Fibroblast of lung (primary cell): ENCODE data around the gene RBL2. TPM values are rescaled to one million over a fixed set of nuclear protein-coding genes. Genes with fewer than 3 reads are reported as not detected.

ENCODE experiments used
- DNase-seq, 2 donors: peaks; one replicate each; pipeline versions ENCODE4 v3.0.0 to v3.0.0-alpha.2; 2010; ENCODE audit warnings: low read depth in 2 of 2
- H2AFZ ChIP-seq: 2 replicates; pipeline ENCODE4 v1.5.1; 2012; ENCODE audit warnings: low read length, control low read depth, inconsistent platforms
- H3K27ac ChIP-seq: 2 replicates; pipeline ENCODE4 v1.5.1; 2011; ENCODE audit warnings: low read length, control low read depth; ENCODE audit not compliant: insufficient read depth
- H3K27me3 ChIP-seq: 2 replicates; pipeline ENCODE4 v1.5.1; 2011; ENCODE audit warnings: mild to moderate bottlenecking, low read length; ENCODE audit not compliant: control insufficient read depth, insufficient read depth
- H3K36me3 ChIP-seq: 2 replicates; pipeline ENCODE4 v1.5.1; 2011; ENCODE audit warnings: low read length; ENCODE audit not compliant: control insufficient read depth, insufficient read depth
- H3K4me1 ChIP-seq: 2 replicates; pipeline ENCODE4 v1.5.1; 2011; ENCODE audit warnings: low read length; ENCODE audit not compliant: control insufficient read depth, insufficient read depth; ENCODE audit errors: extremely low read depth
- H3K4me2 ChIP-seq: 2 replicates; pipeline ENCODE4 v1.5.1; 2011; ENCODE audit warnings: low read length, control low read depth; ENCODE audit not compliant: insufficient read depth; ENCODE audit errors: extremely low read depth
- H3K4me3 ChIP-seq, 4 experiments: fragments of 200-600 bp in 1 of 4; sonication (generic) in 1 of 4; replicated peaks in 1 of 4; 2 replicates each; pipeline ENCODE4 v1.5.1; 2011 to 2016; ENCODE audit warnings: low read length in 4 of 4, low read depth in 3 of 4, mild to moderate bottlenecking in 3 of 4, control low read depth in 2 of 4, inconsistent platforms in 1 of 4, mixed read lengths in 1 of 4; ENCODE audit not compliant: insufficient read depth in 1 of 4; ENCODE audit errors: control extremely low read depth in 1 of 4
- H3K79me2 ChIP-seq: 2 replicates; pipeline ENCODE4 v1.5.1; 2012; ENCODE audit warnings: mild to moderate bottlenecking, low read length, inconsistent platforms; ENCODE audit not compliant: control insufficient read depth, insufficient read depth
- H3K9ac ChIP-seq: 2 replicates; pipeline ENCODE4 v1.5.1; 2011; ENCODE audit warnings: mild to moderate bottlenecking, low read length, control low read depth; ENCODE audit not compliant: insufficient read depth
- H3K9me3 ChIP-seq: 2 replicates; pipeline ENCODE4 v1.5.1; 2012; ENCODE audit warnings: low read depth, low read length; ENCODE audit not compliant: control insufficient read depth, insufficient read depth
- H4K20me1 ChIP-seq: 2 replicates; pipeline ENCODE4 v1.5.1; 2011; ENCODE audit warnings: low read length; ENCODE audit not compliant: control insufficient read depth, insufficient read depth; ENCODE audit errors: extremely low read depth
- EZH2 ChIP-seq: IDR thresholded peaks from 2 replicates; pipeline ENCODE4 v1.5.1; 2012; ENCODE audit warnings: low read length, control low read depth, mild to moderate bottlenecking; ENCODE audit errors: missing control alignments
- polyA plus RNA-seq, 2 donors: library from polyadenylated mRNA; depleted of rRNA in 1 of 2; stranded (reverse) in 1 of 2; unstranded in 1 of 2; fragments of >200 nt; gene quantifications; 2 replicates each; pipeline ENCODE4 v1.2.1, GENCODE V29; 2011 to 2012; ENCODE audit warnings: missing spikeins in 1 of 2
- total RNA-seq: library from RNA; depleted of rRNA; stranded (reverse); fragments of >200 nt; gene quantifications from 2 replicates; pipeline ENCODE4 v1.2.1, GENCODE V29; 2014
- TF ChIP-seq, protein P1 (sequence below), 2 donors: IDR thresholded peaks in 1 of 2; conservative IDR thresholded peaks in 1 of 2; 1 replicate in 1 of 2; 2 replicates in 1 of 2; pipeline ENCODE4 v1.5.1; 2011 to 2012; ENCODE audit warnings: low read length in 2 of 2, control low read depth in 1 of 2, inconsistent platforms in 1 of 2, low read depth in 1 of 2, mild to moderate bottlenecking in 1 of 2

RBL2 gene
- total and polyA plus RNA-seq, 2 donors (not counting 1 experiment from before 2014, with no cell fraction given): 47.7 to 48.2 TPM

DNA sequence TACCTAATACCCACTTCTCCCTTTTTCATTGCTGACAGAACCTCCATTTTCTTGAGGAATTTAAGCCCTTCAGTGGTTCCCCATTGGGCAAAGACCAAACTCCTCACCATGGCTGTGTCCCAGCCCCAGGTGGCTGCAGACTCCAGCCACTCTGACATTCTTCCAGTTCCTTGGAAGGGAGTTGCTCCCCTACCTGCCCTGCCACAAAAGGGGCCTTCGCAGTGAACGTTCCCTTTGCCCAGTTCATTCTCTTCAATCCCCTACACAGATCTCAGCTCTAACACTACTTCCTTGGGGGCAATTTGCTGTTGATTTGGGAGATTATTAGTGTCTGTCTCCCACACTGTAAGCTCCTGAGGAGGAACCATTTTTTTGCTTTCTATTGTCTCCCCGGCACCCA, 72.0 kb downstream of the RBL2 start:
- Histone ChIP-seq H3K9ac (no peak overlapping the region), H3K79me2 (no peaks in the 10 kb centered on the region), H3K4me1 (peaks cover 11% of the 10 kb centered on the region), H3K27me3 (no peaks in the 10 kb centered on the region), H2AFZ (no peak overlapping the region), H3K27ac (no peak overlapping the region), H3K9me3 (no peaks in the 10 kb centered on the region), H3K4me3 (no peak overlapping the region), H3K4me2 (no peak overlapping the region), H3K36me3 (no peaks in the 10 kb centered on the region), H4K20me1 (no peaks in the 10 kb centered on the region)
- TF ChIP-seq, protein P1, sequence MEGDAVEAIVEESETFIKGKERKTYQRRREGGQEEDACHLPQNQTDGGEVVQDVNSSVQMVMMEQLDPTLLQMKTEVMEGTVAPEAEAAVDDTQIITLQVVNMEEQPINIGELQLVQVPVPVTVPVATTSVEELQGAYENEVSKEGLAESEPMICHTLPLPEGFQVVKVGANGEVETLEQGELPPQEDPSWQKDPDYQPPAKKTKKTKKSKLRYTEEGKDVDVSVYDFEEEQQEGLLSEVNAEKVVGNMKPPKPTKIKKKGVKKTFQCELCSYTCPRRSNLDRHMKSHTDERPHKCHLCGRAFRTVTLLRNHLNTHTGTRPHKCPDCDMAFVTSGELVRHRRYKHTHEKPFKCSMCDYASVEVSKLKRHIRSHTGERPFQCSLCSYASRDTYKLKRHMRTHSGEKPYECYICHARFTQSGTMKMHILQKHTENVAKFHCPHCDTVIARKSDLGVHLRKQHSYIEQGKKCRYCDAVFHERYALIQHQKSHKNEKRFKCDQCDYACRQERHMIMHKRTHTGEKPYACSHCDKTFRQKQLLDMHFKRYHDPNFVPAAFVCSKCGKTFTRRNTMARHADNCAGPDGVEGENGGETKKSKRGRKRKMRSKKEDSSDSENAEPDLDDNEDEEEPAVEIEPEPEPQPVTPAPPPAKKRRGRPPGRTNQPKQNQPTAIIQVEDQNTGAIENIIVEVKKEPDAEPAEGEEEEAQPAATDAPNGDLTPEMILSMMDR (conservative IDR thresholded peaks at IDR 0.05 in 1 of 2, IDR thresholded peaks at IDR 0.05 in 1 of 2; ENCODE audit: low read depth in 1 of 2, low read length in 2 of 2): no peak
- no peak for TF ChIP-seq EZH2
- no peak for DNase-seq

DNA sequence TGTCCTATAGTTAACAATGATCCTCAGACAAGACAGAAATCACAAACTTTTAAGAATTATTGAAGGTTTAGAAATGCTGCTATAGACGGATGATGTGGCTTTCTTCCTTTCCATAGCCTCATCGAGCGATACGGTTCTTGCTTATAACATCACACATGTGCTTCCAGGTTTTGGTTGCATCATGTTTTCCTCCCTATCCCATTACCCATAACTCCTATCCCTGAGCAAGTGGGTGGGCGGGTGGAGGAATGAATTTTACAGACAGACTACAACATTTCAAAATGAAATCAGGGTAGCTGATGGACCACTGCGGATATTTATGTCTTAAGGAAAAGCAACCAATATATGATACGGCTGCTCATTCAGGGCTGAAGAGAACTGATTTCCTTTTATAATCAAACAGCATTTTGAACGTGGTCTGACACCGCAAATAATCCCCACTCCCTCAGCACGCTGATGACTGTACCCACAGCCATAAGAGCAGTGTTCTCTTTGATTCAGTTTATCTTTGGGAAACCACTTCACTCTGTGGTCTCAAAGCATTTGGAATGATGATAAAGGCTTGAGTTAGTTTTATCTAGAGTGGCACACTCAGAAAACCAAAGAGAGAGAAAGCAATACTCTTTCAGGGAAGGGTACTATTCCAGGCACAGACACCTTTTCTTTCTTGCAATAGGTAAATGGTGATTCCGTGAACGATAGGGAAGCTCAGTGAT, 73.4 kb downstream of the RBL2 start:
- no peak for TF ChIP-seq EZH2
- TF ChIP-seq, protein P1 (conservative IDR thresholded peaks at IDR 0.05 in 1 of 2, IDR thresholded peaks at IDR 0.05 in 1 of 2; ENCODE audit: low read depth in 1 of 2, low read length in 2 of 2): no peak
- no peak for DNase-seq
- Histone ChIP-seq H2AFZ (no peak overlapping the region), H3K9me3 (no peaks in the 10 kb centered on the region), H3K27me3 (no peaks in the 10 kb centered on the region), H3K4me1 (peaks cover 11% of the 10 kb centered on the region), H3K4me3 (no peak overlapping the region), H4K20me1 (no peaks in the 10 kb centered on the region), H3K27ac (no peak overlapping the region), H3K36me3 (no peaks in the 10 kb centered on the region), H3K4me2 (no peak overlapping the region), H3K9ac (no peak overlapping the region), H3K79me2 (no peaks in the 10 kb centered on the region)

DNA sequence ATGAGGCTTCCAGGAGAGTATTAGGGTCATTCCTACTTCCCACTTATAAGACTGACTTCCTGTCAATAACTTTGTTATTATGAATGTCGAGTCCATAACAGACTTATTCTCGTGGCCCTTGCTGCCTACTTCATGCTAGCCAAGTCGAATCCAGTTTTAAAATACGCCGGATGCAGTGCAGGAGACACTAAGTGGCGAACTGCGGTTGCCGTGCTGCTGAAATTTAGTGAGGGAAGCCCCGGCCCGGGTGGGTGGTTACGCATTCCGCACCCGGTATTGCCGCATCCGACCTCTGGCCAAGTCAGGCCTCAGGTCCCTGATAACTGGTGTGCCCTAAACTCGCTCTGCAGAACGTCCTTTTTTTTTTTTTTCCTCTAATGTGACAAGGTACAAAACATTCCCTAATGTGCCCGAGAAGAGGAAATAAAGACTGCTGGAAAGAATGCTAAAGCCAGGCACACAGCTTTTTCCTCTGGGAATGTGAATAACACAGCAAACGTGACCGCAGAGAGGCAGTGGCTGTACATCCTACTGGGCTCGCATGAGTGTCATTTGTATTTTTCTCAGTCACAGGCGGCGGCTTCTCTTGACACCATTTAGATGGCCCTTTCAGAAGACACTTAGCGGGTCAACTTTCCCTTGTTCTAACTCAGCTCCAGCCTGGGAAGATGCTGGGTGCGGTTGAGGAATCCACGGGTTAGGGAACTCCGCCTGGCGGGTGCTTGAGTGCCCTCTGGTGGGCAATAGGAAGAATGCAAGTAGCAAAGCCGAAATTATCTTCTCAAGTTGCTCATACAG, 75.8 kb downstream of the RBL2 start:
- H3K79me2 ChIP-seq: no peaks in the 10 kb centered on the region
- H3K4me1 ChIP-seq: peaks cover 3% of the 10 kb centered on the region
- H2AFZ ChIP-seq: peak overlapping the region; percentile 95
- H3K9me3 ChIP-seq: no peaks in the 10 kb centered on the region
- no peaks in the 10 kb centered on the region for H4K20me1 ChIP-seq
- H3K27me3 ChIP-seq: no peaks in the 10 kb centered on the region
- TF ChIP-seq, protein P1 (conservative IDR thresholded peaks at IDR 0.05 in 1 of 2, IDR thresholded peaks at IDR 0.05 in 1 of 2; ENCODE audit: low read depth in 1 of 2, low read length in 2 of 2): peak; percentile 96 to 98
- TF ChIP-seq EZH2: no peak
- H3K4me3 ChIP-seq: no peak overlapping the region
- H3K27ac ChIP-seq: no peak overlapping the region
- H3K9ac ChIP-seq: no peak overlapping the region
- DNase-seq: peak; percentile 48 to 71
- no peaks in the 10 kb centered on the region for H3K36me3 ChIP-seq
- peak overlapping the region; percentile 61 for H3K4me2 ChIP-seq
